HEK293 (cell line): ENCODE results near the gene FADS2.

Source experiments
- TF ChIP-seq, protein P1 (sequence below): fragments of 450-650 bp; formaldehyde crosslinking; IDR thresholded peaks from 2 replicates; pipeline ENCODE4 v1.5.1; 2016; ENCODE audit warnings: missing biosample characterization, missing genetic modification characterization
- TF ChIP-seq, protein P2 (sequence below): fragments of 450-650 bp; formaldehyde crosslinking; IDR thresholded peaks from 2 replicates; pipeline ENCODE4 v1.5.1; 2016; ENCODE audit warnings: missing biosample characterization, missing genetic modification characterization

DNA sequence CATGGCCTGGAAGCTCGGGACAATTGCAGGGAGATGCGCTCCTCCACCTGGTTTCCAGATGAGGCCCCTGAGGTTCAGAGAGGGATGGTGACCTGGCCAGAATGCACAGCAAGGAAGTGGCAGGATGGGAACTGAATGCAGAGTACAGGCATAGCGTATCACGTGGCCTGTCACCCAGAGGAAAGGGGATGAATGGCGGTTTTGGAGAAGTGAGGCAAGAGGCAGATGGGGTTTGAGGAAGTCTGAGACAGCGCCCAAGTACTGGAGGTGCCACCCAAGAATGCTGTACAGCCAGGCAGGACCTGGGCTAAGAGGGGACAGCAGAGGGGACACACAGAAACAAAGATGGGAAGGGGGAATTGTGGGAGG is 84.4 kb downstream of the FADS2 start:
- TF ChIP-seq, protein P1, sequence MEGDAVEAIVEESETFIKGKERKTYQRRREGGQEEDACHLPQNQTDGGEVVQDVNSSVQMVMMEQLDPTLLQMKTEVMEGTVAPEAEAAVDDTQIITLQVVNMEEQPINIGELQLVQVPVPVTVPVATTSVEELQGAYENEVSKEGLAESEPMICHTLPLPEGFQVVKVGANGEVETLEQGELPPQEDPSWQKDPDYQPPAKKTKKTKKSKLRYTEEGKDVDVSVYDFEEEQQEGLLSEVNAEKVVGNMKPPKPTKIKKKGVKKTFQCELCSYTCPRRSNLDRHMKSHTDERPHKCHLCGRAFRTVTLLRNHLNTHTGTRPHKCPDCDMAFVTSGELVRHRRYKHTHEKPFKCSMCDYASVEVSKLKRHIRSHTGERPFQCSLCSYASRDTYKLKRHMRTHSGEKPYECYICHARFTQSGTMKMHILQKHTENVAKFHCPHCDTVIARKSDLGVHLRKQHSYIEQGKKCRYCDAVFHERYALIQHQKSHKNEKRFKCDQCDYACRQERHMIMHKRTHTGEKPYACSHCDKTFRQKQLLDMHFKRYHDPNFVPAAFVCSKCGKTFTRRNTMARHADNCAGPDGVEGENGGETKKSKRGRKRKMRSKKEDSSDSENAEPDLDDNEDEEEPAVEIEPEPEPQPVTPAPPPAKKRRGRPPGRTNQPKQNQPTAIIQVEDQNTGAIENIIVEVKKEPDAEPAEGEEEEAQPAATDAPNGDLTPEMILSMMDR (tag by site-specific recombination): no peak
- TF ChIP-seq, protein P2, sequence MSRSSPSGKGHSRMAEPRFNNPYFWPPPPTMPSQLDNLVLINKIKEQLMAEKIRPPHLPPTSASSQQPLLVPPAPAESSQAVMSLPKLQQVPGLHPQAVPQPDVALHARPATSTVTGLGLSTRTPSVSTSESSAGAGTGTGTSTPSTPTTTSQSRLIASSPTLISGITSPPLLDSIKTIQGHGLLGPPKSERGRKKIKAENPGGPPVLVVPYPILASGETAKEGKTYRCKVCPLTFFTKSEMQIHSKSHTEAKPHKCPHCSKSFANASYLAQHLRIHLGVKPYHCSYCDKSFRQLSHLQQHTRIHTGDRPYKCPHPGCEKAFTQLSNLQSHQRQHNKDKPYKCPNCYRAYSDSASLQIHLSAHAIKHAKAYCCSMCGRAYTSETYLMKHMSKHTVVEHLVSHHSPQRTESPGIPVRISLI: no peak
